Loucy (cell line): ENCODE results near the gene NUP58.

Source experiments
- CTCF ChIP-seq: fragments of 200-600 bp; sonication (generic); conservative IDR thresholded peaks from 2 replicates; pipeline ENCODE4 v1.5.1; 2014; ENCODE audit warnings: mild to moderate bottlenecking, antibody characterized with exemption, low read length
- EZH2phosphoT487 ChIP-seq: fragments of 200-600 bp; IDR thresholded peaks from 2 replicates; pipeline ENCODE4 v1.6.1; 2018; ENCODE audit warnings: antibody characterized with exemption, mild to moderate bottlenecking, moderate library complexity, borderline replicate concordance

- TF ChIP-seq CTCF (no peak), EZH2phosphoT487 (no peak)
These were observed 696 bp downstream of the NUP58 start for GRCh38 chr13:25302121-25302520.
